Esophagus muscularis mucosa (tissue), 4 donors: ENCODE results near the gene REEP6.
A peak's percentile ranks its signal among the peaks of the same experiment; 100 is the strongest.

Experiments
- EP300 ChIP-seq: sonication (generic); formaldehyde crosslinking; IDR thresholded peaks from one replicate; pipeline ENCODE4 v1.6.1; 2017; ENCODE audit warnings: antibody characterized with exemption
- POLR2A ChIP-seq: fragments of 450-650 bp; IDR thresholded peaks from one replicate; pipeline ENCODE4 v1.6.1; 2017; ENCODE audit warnings: antibody characterized with exemption, moderate library complexity, mild to moderate bottlenecking, low read depth
- TF ChIP-seq, protein P1 (sequence below), 3 experiments: fragments of 200-600 bp in 2 of 3; fragments of 450-650 bp in 1 of 3; sonication (generic) in 2 of 3; IDR thresholded peaks; one replicate each; pipeline ENCODE4 v1.5.1; 2017 to 2019; ENCODE audit warnings: antibody characterized with exemption in 3 of 3, mild to moderate bottlenecking in 2 of 3, moderate library complexity in 1 of 3

DNA sequence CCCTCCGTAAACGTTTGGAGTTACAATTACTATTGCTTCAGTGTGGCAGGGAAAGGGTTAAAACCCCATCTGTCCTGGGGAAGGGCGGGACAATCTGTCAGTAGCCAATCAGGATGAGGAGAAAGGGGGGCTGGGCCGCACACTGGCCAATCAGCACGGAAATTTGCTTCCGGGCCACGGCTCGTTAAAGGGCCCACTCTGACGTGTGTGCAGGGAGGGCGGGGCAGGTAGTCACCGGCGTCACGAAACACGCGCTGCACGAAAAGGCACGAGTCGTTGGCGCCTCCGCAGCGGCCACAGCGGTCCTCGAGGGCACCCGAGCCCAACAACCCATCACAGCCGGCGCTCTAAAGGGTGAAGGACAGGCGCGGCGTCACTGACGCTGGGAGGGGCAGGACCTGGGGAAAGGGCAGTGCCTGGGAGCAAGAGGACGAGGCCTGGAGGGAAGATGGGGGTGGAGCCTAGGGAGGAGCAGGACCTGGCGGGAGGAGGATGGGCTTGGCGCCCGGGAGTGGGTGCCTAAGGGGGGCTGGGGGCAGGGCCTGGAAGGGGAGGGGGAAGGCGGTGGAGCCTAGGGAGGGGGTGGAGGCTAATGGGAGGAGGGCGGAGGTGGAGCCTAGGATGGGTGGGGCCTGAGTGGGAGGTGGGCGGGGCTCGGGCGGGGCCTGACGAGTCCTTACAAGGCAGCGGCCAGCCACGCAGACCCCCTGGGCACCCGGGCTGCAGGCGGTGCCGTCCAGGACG, 17.0 kb downstream of the REEP6 start:
- TF ChIP-seq, protein P1, sequence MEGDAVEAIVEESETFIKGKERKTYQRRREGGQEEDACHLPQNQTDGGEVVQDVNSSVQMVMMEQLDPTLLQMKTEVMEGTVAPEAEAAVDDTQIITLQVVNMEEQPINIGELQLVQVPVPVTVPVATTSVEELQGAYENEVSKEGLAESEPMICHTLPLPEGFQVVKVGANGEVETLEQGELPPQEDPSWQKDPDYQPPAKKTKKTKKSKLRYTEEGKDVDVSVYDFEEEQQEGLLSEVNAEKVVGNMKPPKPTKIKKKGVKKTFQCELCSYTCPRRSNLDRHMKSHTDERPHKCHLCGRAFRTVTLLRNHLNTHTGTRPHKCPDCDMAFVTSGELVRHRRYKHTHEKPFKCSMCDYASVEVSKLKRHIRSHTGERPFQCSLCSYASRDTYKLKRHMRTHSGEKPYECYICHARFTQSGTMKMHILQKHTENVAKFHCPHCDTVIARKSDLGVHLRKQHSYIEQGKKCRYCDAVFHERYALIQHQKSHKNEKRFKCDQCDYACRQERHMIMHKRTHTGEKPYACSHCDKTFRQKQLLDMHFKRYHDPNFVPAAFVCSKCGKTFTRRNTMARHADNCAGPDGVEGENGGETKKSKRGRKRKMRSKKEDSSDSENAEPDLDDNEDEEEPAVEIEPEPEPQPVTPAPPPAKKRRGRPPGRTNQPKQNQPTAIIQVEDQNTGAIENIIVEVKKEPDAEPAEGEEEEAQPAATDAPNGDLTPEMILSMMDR (IDR thresholded peaks at IDR 0.05), result peak in 1 of 3 experiments; percentile 17
- TF ChIP-seq POLR2A (no peak), EP300 (no peak)
